GM10266 (cell line): ENCODE data around the gene TNNT1.

ENCODE experiments used
- DNase-seq: peaks from one replicate; pipeline ENCODE4 v3.0.0; 2012; ENCODE audit errors: extremely low spot score
- CTCF ChIP-seq: IDR thresholded peaks from 2 replicates; pipeline ENCODE4 v1.5.1; 2012; ENCODE audit warnings: mild to moderate bottlenecking, low read depth; ENCODE audit not compliant: control insufficient read depth, insufficient read depth; ENCODE audit errors: missing control alignments

Gene TNNT1

DNA sequence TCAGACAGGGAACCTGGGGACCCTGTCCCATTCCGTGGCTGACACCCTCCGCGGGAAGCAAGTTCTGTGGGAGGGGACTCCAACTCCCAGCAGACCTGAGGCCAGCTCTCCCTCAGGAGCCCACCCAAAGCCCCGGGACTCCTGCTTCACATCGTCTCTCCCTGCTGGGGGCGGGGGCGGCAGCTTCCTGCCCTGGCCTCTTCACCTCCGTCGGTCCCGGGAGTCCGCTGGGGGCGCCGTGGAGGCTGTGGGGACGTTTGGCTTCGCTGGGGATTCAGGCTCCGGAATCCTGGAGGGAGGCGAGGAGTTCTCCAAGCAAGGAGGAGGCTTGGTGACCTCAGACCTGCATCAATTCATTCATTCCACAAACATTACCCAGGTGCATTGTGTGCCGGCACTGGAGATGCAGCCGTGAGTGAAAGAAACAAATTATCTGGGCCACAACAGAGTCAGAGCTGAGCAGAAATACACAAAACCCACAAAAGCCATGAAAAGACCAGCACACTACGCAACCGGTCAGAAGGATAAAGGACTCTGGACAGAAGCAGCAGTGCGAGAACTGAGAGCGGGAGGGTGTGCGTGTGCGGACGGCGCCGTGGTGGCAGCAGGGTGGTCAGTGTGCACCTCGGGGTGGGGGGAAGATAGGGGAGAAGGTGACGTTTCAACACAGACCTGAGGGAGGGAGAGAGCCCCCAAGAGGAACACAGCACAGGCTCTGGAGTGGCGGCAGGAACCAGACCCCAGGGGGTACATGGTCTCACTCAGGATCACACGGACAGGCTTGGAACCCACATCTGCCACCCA lies 54.3 kb downstream of the TNNT1 start:
- no peak for TF ChIP-seq CTCF
- no peak for DNase-seq

DNA sequence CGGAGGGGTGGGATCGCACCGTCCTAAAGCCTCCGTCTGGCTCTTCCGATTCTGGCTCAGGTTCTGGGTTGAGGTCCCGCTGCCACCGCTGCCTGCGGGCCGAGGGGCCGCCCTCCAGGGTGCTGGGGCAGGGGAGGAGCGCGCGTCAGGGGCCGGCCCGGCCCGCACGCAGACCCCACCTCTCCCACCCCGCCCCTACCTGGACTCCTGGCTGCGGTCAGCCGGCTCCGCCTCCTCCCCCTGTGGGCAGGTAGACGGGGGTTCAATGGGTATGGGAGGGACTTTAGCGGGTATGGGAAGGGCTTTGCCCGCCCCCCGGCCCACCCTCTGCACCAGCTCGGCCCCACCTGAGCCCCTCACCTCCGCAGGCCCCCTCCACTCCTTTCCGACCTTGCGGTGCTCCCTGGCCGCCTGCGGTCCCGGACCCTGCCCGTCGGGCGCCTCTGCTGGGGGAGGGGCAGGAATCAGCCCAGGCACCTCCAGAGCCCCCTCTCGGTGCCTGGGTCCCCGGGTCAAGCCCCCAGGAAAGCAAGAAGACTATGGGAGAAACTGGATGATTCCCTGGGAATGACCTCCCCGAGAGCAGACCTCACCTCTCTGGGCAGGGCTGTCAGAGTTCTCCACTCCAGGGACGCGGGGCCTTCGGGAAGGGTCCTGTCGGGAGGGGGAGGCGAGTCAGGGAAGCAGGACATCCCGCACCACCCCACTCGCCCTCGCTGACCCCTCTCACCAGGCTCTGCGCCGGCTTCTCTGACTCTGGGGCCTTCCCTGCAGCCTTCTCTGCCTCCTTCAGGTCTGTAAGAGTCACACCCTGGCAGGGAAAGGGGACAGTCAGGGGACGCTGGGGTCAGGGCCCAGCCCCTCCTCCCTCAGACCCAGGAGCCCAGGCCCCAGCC lies 56.3 kb downstream of the TNNT1 start:
- DNase-seq: no peak
- TF ChIP-seq CTCF: no peak

DNA sequence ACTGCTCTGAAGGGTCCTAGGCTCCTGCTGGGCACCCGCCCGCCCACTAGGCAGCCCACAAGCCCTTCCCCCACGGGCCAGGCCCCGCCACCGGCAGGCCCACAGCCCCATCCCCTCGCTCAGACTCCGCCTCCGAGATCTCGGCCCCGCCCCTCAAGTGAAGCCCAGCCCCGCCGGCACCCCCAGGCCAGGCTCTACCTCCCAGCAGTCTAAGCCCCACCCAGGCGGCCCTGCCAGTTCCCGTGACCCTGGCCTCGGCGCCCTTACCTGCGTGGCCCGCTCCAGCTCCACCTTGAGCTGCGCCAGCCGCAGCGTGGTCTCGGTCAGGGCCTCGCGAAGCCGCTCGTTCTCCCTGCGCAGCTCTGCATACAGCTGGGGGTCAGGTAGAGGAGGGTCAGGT lies 57.1 kb downstream of the TNNT1 start:
- no peak for DNase-seq
- no peak for TF ChIP-seq CTCF

GRCh38 chr19:55091126-55091910 lies 57.7 kb downstream of the TNNT1 start:
- no peak for TF ChIP-seq CTCF
- no peak for DNase-seq

GRCh38 chr19:55090564-55090963 lies 58.4 kb downstream of the TNNT1 start:
- no peak for TF ChIP-seq CTCF

GRCh38 chr19:55089342-55089944 lies 59.6 kb downstream of the TNNT1 start:
- TF ChIP-seq CTCF: no peak
- no peak for DNase-seq

More at GRCh38 chr19:55090564-55090963, 58.4 kb downstream of the TNNT1 start:
- no peak for DNase-seq
